ENCODE measurements around the gene HIVEP3. TPM values are rescaled to one million over a fixed set of nuclear protein-coding genes. Genes with fewer than 3 reads are reported as not detected.
A peak's percentile ranks its signal among the peaks of the same experiment; 100 is the strongest.

Gene HIVEP3
- polyA plus RNA-seq, 1 of the 3 experiments (the other 2 are of a cell fraction): 6.4 TPM

DNA sequence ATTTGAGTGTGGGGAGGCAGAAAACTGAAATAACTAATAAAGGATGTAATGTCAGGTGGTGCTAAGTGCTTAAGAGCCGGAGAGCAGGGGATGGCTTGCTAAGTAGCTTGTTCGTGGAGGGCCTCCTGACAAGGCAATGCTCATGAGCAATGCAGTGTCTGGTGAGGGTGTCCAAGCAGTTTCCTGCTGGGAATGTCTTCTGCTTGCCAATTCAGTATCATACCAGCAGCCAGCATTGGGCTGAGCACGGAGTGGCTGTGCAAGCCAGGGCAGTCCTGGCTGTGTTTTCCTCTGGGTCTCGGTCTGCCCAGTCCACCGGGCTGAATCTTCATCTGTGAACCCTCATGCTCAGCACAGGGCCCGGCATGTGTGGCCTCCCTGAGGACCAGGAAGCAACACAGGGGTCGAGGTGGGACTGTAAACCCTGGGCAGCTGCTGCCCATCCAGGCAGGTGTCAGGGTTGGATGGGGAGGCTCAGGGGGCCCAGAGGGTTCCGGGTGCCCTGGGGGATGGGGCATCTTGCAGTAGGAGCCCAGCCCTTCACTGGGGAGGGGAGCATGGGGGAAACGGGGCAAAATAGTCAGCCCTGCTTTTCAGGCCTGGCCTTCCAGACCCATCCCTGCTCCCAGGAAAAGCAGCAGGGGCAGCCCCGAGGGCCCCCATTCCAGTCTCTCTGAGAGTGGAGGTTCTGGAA is 461.7 kb downstream of the HIVEP3 start:
- peaks cover 54% of the 10 kb centered on the region; the same call in 1 of the 2 replicates for H3K79me2 ChIP-seq (ENCODE audit: insufficient read depth)
- 0 out of 2 replicates have a peak, but pooled peaks cover 6% of the 10 kb centered on the region for H4K20me1 ChIP-seq (ENCODE audit: insufficient read depth)
- no peak for DNase-seq
- 92% methylated on average over 3 of the region's 10 CpGs for WGBS (ENCODE audit: low lambda C conversion rate)
- no peak overlapping the region for H3K4me3 ChIP-seq (ENCODE audit: low read depth in 2 of 2, low read length in 1 of 2)
- TF ChIP-seq RCOR1 (IDR thresholded peaks at IDR 0.05; ENCODE audit: low read length) (no peak), EP300 (IDR thresholded peaks at IDR 0.05; ENCODE audit: borderline replicate concordance in 1 of 2, low read depth in 1 of 2, low read length in 1 of 2) (no peak), TEAD4 (IDR thresholded peaks at IDR 0.05; ENCODE audit: borderline replicate concordance, insufficient read depth) (no peak), FOSL2 (IDR thresholded peaks at IDR 0.05; ENCODE audit: borderline replicate concordance, low read depth) (no peak)
- TF ChIP-seq, protein P1, sequence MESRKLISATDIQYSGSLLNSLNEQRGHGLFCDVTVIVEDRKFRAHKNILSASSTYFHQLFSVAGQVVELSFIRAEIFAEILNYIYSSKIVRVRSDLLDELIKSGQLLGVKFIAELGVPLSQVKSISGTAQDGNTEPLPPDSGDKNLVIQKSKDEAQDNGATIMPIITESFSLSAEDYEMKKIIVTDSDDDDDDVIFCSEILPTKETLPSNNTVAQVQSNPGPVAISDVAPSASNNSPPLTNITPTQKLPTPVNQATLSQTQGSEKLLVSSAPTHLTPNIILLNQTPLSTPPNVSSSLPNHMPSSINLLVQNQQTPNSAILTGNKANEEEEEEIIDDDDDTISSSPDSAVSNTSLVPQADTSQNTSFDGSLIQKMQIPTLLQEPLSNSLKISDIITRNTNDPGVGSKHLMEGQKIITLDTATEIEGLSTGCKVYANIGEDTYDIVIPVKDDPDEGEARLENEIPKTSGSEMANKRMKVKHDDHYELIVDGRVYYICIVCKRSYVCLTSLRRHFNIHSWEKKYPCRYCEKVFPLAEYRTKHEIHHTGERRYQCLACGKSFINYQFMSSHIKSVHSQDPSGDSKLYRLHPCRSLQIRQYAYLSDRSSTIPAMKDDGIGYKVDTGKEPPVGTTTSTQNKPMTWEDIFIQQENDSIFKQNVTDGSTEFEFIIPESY (IDR thresholded peaks at IDR 0.05; ENCODE audit: borderline replicate concordance, low read depth): no peak
- TF ChIP-seq, protein P2, sequence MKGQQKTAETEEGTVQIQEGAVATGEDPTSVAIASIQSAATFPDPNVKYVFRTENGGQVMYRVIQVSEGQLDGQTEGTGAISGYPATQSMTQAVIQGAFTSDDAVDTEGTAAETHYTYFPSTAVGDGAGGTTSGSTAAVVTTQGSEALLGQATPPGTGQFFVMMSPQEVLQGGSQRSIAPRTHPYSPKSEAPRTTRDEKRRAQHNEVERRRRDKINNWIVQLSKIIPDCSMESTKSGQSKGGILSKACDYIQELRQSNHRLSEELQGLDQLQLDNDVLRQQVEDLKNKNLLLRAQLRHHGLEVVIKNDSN (IDR thresholded peaks at IDR 0.05; ENCODE audit: borderline replicate concordance, low read depth): no peak
- H3K4me2 ChIP-seq: no peak overlapping the region; the same call in none of the 2 replicates
- peaks cover 24 to 63% of the 10 kb centered on the region in 2 experiments for H3K4me1 ChIP-seq (ENCODE audit: control insufficient read depth in 1 of 2, insufficient read depth in 2 of 2, low read depth in 1 of 2, low read length in 1 of 2)
- H3K27ac ChIP-seq (ENCODE audit: low read depth in 2 of 2, low read length in 1 of 2): peak overlapping the region; percentile 76 to 91
- H3K9me2 ChIP-seq: no peaks in the 10 kb centered on the region
- POLR2A ChIA-PET: no interaction called here
- H3F3A ChIP-seq (replicated peaks; ENCODE audit: insufficient read depth): peaks cover 21% of the 10 kb centered on the region
- H3K9me3 ChIP-seq: no peaks in the 10 kb centered on the region
- no peak overlapping the region for H2AFZ ChIP-seq (ENCODE audit: low read depth)
- no peak overlapping the region for H3K9ac ChIP-seq
- H3K36me3 ChIP-seq (replicated peaks in 1 of 2; ENCODE audit: control insufficient read depth in 1 of 2, insufficient read depth in 2 of 2, low read length in 1 of 2): peaks cover 0 to 5% of the 10 kb centered on the region in 2 experiments
- CTCF ChIA-PET: interaction anchor here (0.7 to 9.6 kb wide), 10 partner anchors 12 to 175 kb away, joined by 3 to 64 read pairs (median 4); no protein-coding TSS in a partner anchor
- H3K27me3 ChIP-seq (ENCODE audit: insufficient read depth): no peaks in the 10 kb centered on the region

Small RNAs within 50 kb of the gene (small RNA-seq; reads per million reads assigned to genes)
- gene RNA5SP45: 0 to 1.6 (median 0) reads per million in 7 experiments

Other genes with a start within 250 kb of the HIVEP3 start
- not detected in 2 replicates for gene GUCA2B, start 234.5 kb upstream of the HIVEP3 start, polyA plus RNA-seq (2012; rRNA removed)
- not detected in 2 replicates for gene GUCA2A, start 245.8 kb upstream of the HIVEP3 start, polyA plus RNA-seq (2012; rRNA removed)